ENCODE measurements around the gene SLIT3. TPM values are rescaled to one million over a fixed set of nuclear protein-coding genes. Genes with fewer than 3 reads are reported as not detected.

Gene SLIT3
- total and polyA plus RNA-seq, 9 of the 15 experiments (the other 6 are each of a cell fraction or from before 2014, with no cell fraction given) = 0.01 to 0.04 TPM; not detected in 7

GRCh38 chr5:168892618-168893186, 408.2 kb downstream of the SLIT3 start:
- in situ Hi-C loops (cut with MboI) = no loop called here
- DNase-seq (ENCODE audit: extremely low read depth in 1 of 4, low spot score in 3 of 4) = no peak
- ChIA-PET CTCF (ENCODE audit: low intra/inter-chr PET ratio) (no interaction called here), POLR2A (interaction anchor here (0.6 to 1.4 kb wide), 2 partner anchors 13 to 858 kb away, joined by 3 to 5 read pairs; no protein-coding TSS in a partner anchor)
- Histone ChIP-seq H3K4me1 (replicated peaks in 1 of 2; ENCODE audit: control insufficient read depth in 2 of 2, insufficient read depth in 2 of 2, low read length in 2 of 2) (no peaks in the 10 kb centered on the region), H3K27me3 (ENCODE audit: control insufficient read depth in 2 of 2, insufficient read depth in 2 of 2, low read length in 2 of 2) (peaks cover 0 to 6% of the 10 kb centered on the region in 2 experiments; a peak in 2 of 5 replicates), H3K36me3 (ENCODE audit: control insufficient read depth, insufficient read depth, low read length) (no peaks in the 10 kb centered on the region), H2AFZ (ENCODE audit: low read depth, low read length) (no peak overlapping the region), H3K9me1 (ENCODE audit: control insufficient read depth, insufficient read depth, low read length) (no peaks in the 10 kb centered on the region), H3K4me3 (no peak overlapping the region), H3K9ac (ENCODE audit: insufficient read depth in 1 of 2, low read depth in 2 of 2, low read length in 2 of 2) (no peak overlapping the region), H4K20me1 (replicated peaks; ENCODE audit: control insufficient read depth, insufficient read depth, low read length) (no peaks in the 10 kb centered on the region; the same call in 1 of the 2 replicates), H3K9me3 (replicated peaks; ENCODE audit: control insufficient read depth, insufficient read depth, low read depth, low read length) (no peaks in the 10 kb centered on the region), H3K4me2 (ENCODE audit: insufficient read depth, low read length) (no peak overlapping the region), H3K27ac (ENCODE audit: extremely low read depth, low read depth, low read length) (no peak overlapping the region), H3K79me2 (ENCODE audit: control insufficient read depth, insufficient read depth, low read length) (no peaks in the 10 kb centered on the region)
- WGBS (ENCODE audit: insufficient coverage, low coverage, missing lambda C conversion rate) = 1% methylated on average over 5 of the region's 5 CpGs
- intact Hi-C loops (cut with micrococcal nuclease) = no loop called here
- no peak for ATAC-seq
- no peak for TF ChIP-seq POLR2A (conservative IDR thresholded peaks at IDR 0.05)
- no peak for TF ChIP-seq ZMIZ1 (IDR thresholded peaks at IDR 0.05; ENCODE audit: low read depth in 2 of 2, low read length in 2 of 2)
- TF ChIP-seq TRIM28 (IDR thresholded peaks at IDR 0.05) = no peak
- no peak for TF ChIP-seq FOXO4 (CRISPR knock-in tag; IDR thresholded peaks at IDR 0.05)
- TF ChIP-seq KHSRP (IDR thresholded peaks at IDR 0.05) = no peak
- no peak for TF ChIP-seq ZNF609 (CRISPR knock-in tag; IDR thresholded peaks at IDR 0.05; ENCODE audit: borderline replicate concordance)
- TF ChIP-seq TCFL5 (CRISPR knock-in tag; conservative IDR thresholded peaks at IDR 0.05) = no peak
- TF ChIP-seq MCM3 (IDR thresholded peaks at IDR 0.05) = no peak
- no peak for TF ChIP-seq SP2 (IDR thresholded peaks at IDR 0.05; ENCODE audit: extremely low read depth, low read depth, low read length, poor library complexity, severe bottlenecking)
- no peak for TF ChIP-seq PHTF2 (CRISPR knock-in tag; IDR thresholded peaks at IDR 0.05)
- no peak for TF ChIP-seq SMARCA4 (IDR thresholded peaks at IDR 0.05)
- FAIRE-seq = no peak
- BruUV-seq (replicated peaks) = no TSS peak
